Immature natural killer cell (primary cell): ENCODE data around the gene DCDC2C. TPM values are rescaled to one million over a fixed set of nuclear protein-coding genes. Genes with fewer than 3 reads are reported as not detected.

ENCODE experiments used
- DNase-seq, 3 donors: peaks; one replicate each; pipeline ENCODE4 v3.0.0; 2022; ENCODE audit warnings: mixed read lengths in 1 of 3
- H3K27ac Mint-ChIP-seq, 6 donors: one replicate each; pipeline ENCODE4 v1.8.0; 2020; ENCODE audit warnings: mixed read lengths in 6 of 6, mild to moderate bottlenecking in 5 of 6, inconsistent platforms in 4 of 6, moderate library complexity in 3 of 6
- H3K27me3 Mint-ChIP-seq, 3 donors: one replicate each; pipeline ENCODE4 v1.8.0; 2020 to 2021; ENCODE audit warnings: low read depth in 3 of 3, mild to moderate bottlenecking in 3 of 3, mixed read lengths in 3 of 3, moderate library complexity in 3 of 3, inconsistent platforms in 1 of 3
- H3K36me3 Mint-ChIP-seq, 3 donors: one replicate each; pipeline ENCODE4 v1.8.0; 2020; ENCODE audit warnings: mixed read lengths in 3 of 3, inconsistent platforms in 2 of 3, mild to moderate bottlenecking in 2 of 3
- H3K4me1 Mint-ChIP-seq, 2 donors: one replicate each; pipeline ENCODE4 v1.8.0; 2020; ENCODE audit warnings: inconsistent platforms in 2 of 2, mild to moderate bottlenecking in 2 of 2, mixed read lengths in 2 of 2, moderate library complexity in 1 of 2
- H3K4me3 Mint-ChIP-seq, 5 donors: one replicate each; pipeline ENCODE4 v1.8.0; 2020; ENCODE audit warnings: mild to moderate bottlenecking in 5 of 5, mixed read lengths in 5 of 5, inconsistent platforms in 3 of 5, moderate library complexity in 3 of 5
- H3K9me3 Mint-ChIP-seq, 6 donors: one replicate each; pipeline ENCODE4 v1.8.0; 2020; ENCODE audit warnings: mild to moderate bottlenecking in 6 of 6, mixed read lengths in 6 of 6, inconsistent platforms in 4 of 6, moderate library complexity in 3 of 6
- polyA plus RNA-seq, 3 donors: library from polyadenylated mRNA; unstranded; fragments of 300-500 nt; fragmentation: Illumina TruSeq; gene quantifications; one replicate each; pipeline ENCODE4 v1.2.3, GENCODE V29; 2021

DCDC2C gene
- polyA plus RNA-seq, 3 donors from 2014 or later = not detected

DNA sequence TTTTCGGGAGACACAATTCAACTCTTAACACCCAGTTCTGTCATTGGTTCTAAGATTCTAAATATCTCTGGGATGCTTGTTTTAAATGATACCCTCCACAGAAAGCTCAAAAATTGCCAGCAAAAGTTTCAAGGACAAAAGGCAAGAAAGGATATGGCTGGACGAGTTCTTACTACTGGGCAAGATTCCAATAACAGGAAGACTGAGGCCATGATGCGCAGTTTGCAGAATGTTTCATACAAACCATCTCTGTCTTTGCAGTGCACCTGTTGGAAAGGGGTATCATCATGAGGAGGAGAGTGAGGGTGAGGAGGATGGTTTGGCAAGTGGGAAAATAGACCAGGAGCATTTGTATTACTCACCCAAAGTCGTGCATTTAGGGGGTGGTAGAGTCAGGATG, 172.8 kb downstream of the DCDC2C start:
- Mint-ChIP-seq H3K4me3 (no peak overlapping the region), H3K9me3 (peaks cover 0 to 7% (median 0%) of the 10 kb centered on the region in 6 donors), H3K27me3 (peaks cover 2 to 7% (median 5%) of the 10 kb centered on the region in 3 donors), H3K27ac (no peak overlapping the region), H3K4me1 (no peaks in the 10 kb centered on the region), H3K36me3 (no peaks in the 10 kb centered on the region)
- DNase-seq = no peak

DNA sequence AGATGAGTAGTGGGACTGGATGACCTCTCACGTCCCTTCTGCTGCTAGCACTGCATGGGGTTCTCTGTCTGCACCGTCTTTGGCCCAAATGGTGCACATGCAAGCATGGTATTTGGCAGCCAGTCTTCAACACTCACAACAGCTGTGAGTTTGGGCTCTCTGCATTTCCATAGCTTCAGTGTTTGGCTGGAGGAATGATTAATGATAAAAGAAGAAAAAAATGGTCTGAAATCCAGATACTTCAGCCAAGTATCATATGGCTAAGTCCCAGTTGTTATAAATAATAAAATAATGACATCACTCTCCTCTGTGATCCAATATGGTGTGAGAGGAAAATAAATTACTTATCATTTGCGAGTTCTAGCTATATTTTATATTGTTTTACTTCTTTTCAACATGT, 173.3 kb downstream of the DCDC2C start:
- H3K4me3 Mint-ChIP-seq = no peak overlapping the region

DNA sequence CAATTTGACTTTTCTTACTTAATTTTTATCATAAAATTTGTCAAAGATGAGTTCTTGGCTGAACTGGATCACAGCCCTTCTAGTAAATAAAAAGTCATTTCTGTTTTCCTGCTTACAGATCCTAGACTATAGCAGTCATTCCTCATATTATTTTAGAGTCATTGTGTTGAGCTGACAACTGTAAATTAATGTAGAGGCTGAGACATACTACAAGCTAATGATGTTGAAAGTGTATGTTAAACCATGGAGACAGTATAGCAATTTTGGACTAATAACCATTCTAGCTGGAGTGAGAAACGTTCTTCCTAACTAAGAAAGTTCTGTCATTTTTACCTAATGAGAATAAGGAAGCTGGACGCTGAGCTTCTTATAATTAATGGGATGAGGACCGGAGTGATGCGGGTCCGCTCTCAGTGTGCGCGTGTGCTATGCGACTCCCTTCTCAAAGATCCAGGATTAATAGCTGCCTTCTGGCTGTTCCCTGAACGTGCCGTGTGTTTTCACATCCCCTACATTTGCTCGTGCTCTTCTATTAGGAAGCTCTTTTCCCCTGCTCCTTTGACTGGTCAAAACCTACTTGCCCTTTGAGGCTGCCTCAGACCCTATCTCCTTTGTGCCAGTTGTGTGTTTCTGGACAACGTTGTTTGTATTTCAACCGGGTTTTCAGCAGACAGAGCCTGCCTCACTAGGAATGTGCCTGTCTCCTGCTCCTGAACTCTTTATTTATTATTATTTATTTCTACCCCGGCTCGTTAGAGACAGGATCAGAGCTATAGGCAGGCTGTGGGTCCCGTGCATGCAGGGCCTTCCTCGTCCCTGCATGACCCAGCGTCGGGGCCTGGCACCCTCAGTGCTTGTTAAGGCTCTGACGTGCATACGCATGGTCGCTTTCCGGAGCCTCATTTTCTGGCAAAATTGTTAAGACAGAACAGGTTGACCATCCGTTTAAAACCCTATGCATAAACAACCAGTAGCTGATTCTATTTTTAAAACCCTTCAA, 182.6 kb downstream of the DCDC2C start:
- H3K9me3 Mint-ChIP-seq = peaks cover 0 to 6% (median 0%) of the 10 kb centered on the region in 6 donors
- no peak for DNase-seq
- no peak overlapping the region for H3K27ac Mint-ChIP-seq

More for the DNA sequence above, 173.3 kb downstream of the DCDC2C start:
- no peaks in the 10 kb centered on the region for H3K36me3 Mint-ChIP-seq
- no peaks in the 10 kb centered on the region for H3K4me1 Mint-ChIP-seq
- H3K27ac Mint-ChIP-seq = no peak overlapping the region
- H3K27me3 Mint-ChIP-seq = peaks cover 2 to 7% (median 5%) of the 10 kb centered on the region in 3 donors
- peaks cover 0 to 7% (median 0%) of the 10 kb centered on the region in 6 donors for H3K9me3 Mint-ChIP-seq
- DNase-seq = no peak

DNA sequence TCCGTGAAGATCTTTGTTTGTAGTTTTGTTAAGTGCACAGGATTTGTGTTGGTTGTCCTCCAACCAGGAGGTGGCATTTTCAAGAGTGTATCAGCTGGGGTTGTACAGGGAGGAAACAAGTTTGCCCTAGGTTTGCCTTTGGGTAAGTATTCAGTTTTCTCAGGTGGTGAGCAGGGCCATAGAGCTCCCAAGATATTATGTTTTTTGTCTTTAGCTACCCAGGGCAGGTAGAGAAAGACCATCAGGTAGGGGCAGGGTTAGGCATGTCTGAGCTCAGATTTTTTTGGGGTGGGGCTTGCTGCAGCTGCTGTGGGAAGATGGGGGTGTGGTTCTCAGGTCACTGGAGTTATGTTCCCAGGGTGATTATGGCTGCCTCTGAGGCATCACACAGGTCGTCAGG, 191.6 kb downstream of the DCDC2C start:
- no peaks in the 10 kb centered on the region for H3K36me3 Mint-ChIP-seq
- peaks cover 5 to 8% of the 10 kb centered on the region in 2 donors for H3K4me1 Mint-ChIP-seq
- no peak overlapping the region for H3K27ac Mint-ChIP-seq
- H3K9me3 Mint-ChIP-seq = peaks cover 0 to 15% (median 6%) of the 10 kb centered on the region in 6 donors
- H3K27me3 Mint-ChIP-seq = peaks cover 0 to 7% (median 3%) of the 10 kb centered on the region in 3 donors
- H3K4me3 Mint-ChIP-seq = no peak overlapping the region
- DNase-seq = no peak

More for the DNA sequence above, 182.6 kb downstream of the DCDC2C start:
- Mint-ChIP-seq H3K4me3 (no peak overlapping the region), H3K4me1 (no peaks in the 10 kb centered on the region), H3K27me3 (peaks cover 0 to 2% (median 2%) of the 10 kb centered on the region in 3 donors), H3K36me3 (no peaks in the 10 kb centered on the region)

Other genes with a start within 250 kb of the DCDC2C start
- 10 to 100 TPM; 31.0 to 66.1 (median 52.2) TPM for gene ADI1, start 184.0 kb upstream of the DCDC2C start, polyA plus RNA-seq
- gene RNASEH1, start 145.2 kb upstream of the DCDC2C start, polyA plus RNA-seq = 10 to 100 TPM; 26.6 to 43.2 (median 41.6) TPM
- 1,000 to 10,000 TPM in 1 of 3 donors, 100 to 1,000 TPM in 2; 479 to 1,432 (median 642) TPM for gene RPS7, start 128.3 kb upstream of the DCDC2C start, polyA plus RNA-seq
- gene COLEC11, start 108.5 kb upstream of the DCDC2C start, polyA plus RNA-seq = not detected
- gene ALLC, start 45.4 kb upstream of the DCDC2C start, polyA plus RNA-seq = not detected